HG02588 (cell line): ENCODE measurements around the gene ASTN2.

Source experiments
- ATAC-seq: cut with Tn5 transposase; IDR thresholded peaks from one replicate; pipeline ENCODE4 v1.9.1; 2021; ENCODE audit warnings: mild to moderate bottlenecking, moderate library complexity; ENCODE audit not compliant: unreplicated experiment

Gene ASTN2

GRCh38 chr9:117034866-117035265 lies 380.0 kb downstream of the ASTN2 start:
- no peak for ATAC-seq

- ATAC-seq, result no peak
Measured at GRCh38 chr9:117030254-117030768, 384.5 kb downstream of the ASTN2 start.

- no peak for ATAC-seq
Measured at GRCh38 chr9:117029341-117029740, 385.5 kb downstream of the ASTN2 start.

GRCh38 chr9:117028103-117028858 lies 386.6 kb downstream of the ASTN2 start:
- no peak for ATAC-seq

- no peak for ATAC-seq
Measured at GRCh38 chr9:117021906-117022305, 393.0 kb downstream of the ASTN2 start.

- ATAC-seq, result no peak
Measured at GRCh38 chr9:117018966-117019617, 395.8 kb downstream of the ASTN2 start.

GRCh38 chr9:117017414-117017985 lies 397.4 kb downstream of the ASTN2 start:
- ATAC-seq, result no peak

- ATAC-seq, result no peak
Measured at GRCh38 chr9:117014061-117014460, 400.8 kb downstream of the ASTN2 start.

- ATAC-seq, result no peak
Measured at GRCh38 chr9:117013440-117013995, 401.3 kb downstream of the ASTN2 start.

- no peak for ATAC-seq
Measured at GRCh38 chr9:117010061-117010460, 404.8 kb downstream of the ASTN2 start.

- ATAC-seq, result no peak
Measured at GRCh38 chr9:117008876-117009275, 406.0 kb downstream of the ASTN2 start.

- no peak for ATAC-seq
Measured at GRCh38 chr9:117008461-117008860, 406.4 kb downstream of the ASTN2 start.

GRCh38 chr9:117002686-117003085 lies 412.2 kb downstream of the ASTN2 start:
- ATAC-seq, result no peak

GRCh38 chr9:117000834-117001233 lies 414.0 kb downstream of the ASTN2 start:
- ATAC-seq, result no peak

GRCh38 chr9:117000196-117000723 lies 414.6 kb downstream of the ASTN2 start:
- ATAC-seq, result no peak

GRCh38 chr9:116998305-116998704 lies 416.6 kb downstream of the ASTN2 start:
- ATAC-seq, result no peak

GRCh38 chr9:116992865-116993264 lies 422.0 kb downstream of the ASTN2 start:
- no peak for ATAC-seq

GRCh38 chr9:116991051-116991450 lies 423.8 kb downstream of the ASTN2 start:
- no peak for ATAC-seq

- no peak for ATAC-seq
Measured at GRCh38 chr9:116990592-116990991, 424.3 kb downstream of the ASTN2 start.

- ATAC-seq, result no peak
Measured at GRCh38 chr9:116987721-116988485, 427.0 kb downstream of the ASTN2 start.

- ATAC-seq, result no peak
Measured at GRCh38 chr9:116986015-116986414, 428.8 kb downstream of the ASTN2 start.
